Activated CD4-positive, alpha-beta T cell treated with anti-CD3 and anti-CD28 coated beads for 1 hour (primary cell): ENCODE measurements around the gene TRIP10.
"Not testable (repeated sequence)": the region's sequence is repeated elsewhere in the genome, so short reads cannot be mapped to it uniquely, and the experiment has no call there.

Experiments
- DNase-seq: peaks from one replicate; pipeline ENCODE4 v3.0.0-alpha.2; 2020

Gene TRIP10

DNA sequence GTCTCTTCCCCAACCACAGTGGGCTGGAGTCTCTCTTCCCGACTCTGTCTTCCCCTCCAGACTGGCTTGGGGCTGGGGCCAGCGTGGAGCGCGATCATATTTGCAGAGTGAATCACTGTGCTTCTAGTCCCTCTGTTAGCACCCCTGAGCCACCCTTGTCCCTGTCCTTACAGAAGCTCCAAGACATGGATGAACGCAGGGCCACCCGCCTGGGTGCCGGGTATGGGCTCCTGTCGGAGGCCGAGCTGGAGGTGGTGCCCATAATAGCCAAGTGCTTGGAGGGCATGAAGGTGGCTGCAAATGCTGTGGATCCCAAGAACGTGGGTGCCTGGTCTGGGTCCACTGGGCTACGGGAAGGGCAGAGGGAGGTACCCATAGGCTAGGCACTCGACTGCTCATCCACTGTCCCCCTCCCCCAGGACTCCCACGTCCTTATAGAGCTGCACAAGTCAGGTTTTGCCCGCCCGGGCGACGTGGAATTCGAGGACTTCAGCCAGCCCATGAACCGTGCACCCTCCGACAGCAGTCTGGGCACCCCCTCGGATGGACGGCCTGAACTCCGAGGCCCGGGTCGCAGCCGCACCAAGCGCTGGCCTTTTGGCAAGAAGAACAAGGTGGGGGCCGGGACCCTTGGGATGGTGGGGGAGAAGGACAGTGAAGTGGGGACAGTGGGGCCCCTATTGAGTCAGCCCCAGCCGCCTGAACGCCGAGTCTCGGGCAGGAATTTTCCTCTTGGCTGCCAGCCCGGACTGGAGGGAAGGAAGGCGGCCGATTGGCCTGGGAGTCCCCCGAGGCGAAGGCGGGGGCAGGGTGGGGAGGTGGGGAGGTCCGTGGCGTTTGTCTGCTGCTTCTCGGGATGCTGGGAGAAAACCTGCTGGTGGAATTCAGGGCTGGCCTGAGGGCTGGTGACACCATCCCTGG, 5.2 kb downstream of the TRIP10 start:
- DNase-seq: no peak

DNA sequence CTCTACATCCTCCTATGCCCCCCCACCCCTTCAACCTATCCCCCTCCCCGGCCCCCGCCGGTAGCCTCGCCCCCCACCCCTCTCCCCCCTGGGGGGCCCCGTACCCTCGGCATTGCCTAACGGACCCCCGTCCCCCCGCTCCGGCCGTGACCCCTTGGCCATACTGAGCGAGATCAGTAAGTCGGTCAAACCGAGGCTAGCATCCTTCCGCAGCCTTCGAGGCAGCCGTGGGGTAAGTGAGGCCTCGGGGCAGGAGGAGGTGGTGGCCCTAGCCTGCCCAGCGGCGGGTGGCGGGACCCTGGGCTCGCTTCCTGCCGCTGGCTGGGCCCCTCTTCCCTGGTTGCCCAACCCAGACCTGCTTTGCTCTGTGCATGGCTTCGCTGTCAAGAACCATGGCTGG, 6.5 kb downstream of the TRIP10 start:
- DNase-seq: no peak

DNA sequence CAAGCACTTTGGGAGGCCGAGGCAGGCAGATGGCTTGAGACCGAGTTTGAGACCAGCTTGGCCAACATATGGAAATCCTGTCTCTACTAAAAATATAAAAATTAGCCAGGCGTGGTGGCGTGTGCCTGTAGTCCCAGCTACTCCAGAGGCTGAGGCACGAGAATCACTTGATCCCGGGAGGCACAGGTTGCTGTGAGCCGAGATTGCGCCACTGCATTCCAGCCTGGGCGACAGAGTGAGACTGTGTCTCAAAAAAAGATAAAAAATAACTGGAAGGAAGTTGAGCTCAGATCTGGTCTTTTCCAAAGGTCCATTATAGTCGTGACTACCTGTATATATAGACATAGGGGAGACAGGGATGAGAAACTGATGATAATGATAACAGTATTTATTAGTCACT, 9.1 kb downstream of the TRIP10 start:
- not testable (repeated sequence) for DNase-seq

DNA sequence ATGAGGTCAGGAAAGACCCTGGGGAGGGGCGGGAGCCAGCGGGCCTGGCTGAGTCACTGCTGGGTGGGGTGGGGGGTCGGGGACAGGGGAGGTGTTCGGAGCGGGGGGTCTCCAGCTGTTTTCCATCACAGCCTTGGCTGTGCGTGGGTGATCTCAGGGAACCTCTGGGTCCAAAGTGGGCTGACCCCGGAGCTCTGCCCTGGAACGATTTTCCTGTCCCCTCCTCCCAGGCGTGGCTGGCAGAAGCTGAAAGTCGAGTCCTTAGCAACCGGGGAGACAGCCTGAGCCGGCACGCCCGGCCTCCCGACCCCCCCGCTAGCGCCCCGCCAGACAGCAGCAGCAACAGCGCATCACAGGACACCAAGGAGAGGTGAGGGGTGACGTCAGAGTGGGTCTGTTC, 10.6 kb downstream of the TRIP10 start:
- DNase-seq: no peak

DNA sequence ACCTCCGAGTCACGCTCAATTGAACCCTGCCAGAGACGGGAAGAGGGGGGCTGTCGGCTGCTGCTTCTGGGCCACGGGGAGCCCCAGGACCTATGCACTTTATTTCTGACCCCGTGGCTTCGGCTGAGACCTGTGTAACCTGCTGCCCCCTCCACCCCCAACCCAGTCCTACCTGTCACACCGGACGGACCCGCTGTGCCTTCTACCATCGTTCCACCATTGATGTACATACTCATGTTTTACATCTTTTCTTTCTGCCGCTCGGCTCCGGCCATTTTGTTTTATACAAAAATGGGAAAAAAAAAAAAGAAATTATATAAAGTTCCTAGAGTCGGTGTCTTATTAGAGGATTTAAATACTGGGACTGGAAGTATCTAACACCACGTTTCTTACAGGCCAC, 11.7 kb downstream of the TRIP10 start:
- no peak for DNase-seq

DNA sequence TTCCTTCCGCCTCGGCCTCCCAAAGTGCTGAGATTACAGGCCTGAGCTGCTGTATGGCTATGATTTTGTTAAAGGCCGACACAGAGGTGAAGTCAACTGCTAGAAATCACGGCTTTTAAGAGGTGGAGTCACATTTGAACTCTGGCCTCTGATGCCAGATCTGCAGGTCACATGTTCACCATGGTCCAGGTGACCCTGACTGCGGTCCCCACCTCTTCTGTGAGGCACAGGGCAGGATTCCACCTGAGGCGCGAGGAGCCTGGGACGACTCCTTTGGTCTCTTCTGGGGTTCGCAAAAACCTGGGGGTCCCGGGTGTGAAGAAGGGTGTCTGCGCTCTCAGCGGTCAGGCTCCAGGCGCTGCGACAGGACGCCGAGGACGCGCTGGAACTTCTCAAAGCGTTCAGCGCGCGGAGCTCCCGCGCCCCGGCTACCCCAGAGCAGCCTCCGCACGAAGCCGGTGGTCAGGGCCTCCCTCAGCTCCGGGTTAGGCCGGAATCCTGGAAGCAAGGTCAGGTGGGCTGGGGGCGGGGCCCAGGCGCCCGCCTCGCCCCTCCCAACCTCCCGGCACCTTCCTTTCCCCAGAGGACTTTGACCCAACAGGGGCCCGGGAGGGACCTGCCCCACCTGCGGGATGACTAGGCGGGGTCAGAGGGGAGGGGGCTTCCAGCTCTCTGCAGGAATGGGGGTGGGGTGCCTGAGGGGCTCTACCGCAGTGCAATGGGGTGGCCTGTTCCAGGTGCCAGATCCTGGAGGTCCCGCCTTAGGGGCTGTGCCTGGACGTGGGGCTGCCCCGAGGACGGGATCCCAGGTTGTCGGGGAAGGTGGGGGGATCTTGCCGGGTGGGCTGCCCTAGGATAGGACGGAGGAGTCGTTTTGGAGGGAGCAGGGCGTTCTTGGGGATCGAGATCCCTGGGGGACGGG, 13.0 kb downstream of the TRIP10 start:
- DNase-seq: no peak

DNA sequence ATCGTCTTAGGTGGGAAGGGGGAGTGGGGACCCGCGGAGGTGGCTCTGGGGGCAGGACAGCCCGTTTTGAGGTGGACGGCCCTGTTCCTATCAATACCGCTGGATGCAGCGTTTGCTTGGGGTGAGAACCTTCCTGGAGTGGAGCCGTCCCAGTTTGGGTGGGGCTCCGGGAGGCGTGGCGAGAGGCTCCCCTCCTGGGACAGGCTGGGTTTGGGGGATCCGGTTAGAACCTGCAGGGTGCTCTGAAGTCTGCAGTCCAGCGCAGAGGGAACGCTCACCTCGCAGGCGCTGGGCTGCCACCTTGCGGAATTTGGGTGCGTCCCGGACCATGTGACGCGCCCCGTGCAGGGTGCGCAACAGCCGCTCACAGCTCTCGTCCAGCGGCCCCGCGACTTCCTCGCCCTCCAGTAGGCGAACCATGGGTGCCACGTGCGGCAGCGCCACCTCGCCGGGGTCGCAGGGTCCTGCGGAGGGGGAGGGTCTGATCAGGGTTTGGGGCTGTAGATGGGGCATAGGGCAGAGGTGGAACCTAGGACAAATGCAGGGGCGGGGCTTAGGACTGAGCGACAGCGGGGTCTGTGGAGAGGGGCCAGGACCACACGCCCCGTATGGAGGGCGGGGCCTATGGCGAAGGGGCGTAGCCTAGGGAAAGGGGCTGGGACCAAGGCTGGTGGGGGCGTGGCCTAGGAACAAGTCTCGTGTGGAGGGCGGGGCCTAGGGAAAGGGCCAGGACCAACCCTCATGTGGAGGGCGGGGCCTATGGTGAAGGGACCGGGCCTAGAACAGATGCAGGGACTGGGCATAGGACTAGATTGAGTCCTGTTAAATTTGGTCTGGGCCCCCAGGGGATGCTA, 13.9 kb downstream of the TRIP10 start:
- peak; percentile 66 for DNase-seq

DNA sequence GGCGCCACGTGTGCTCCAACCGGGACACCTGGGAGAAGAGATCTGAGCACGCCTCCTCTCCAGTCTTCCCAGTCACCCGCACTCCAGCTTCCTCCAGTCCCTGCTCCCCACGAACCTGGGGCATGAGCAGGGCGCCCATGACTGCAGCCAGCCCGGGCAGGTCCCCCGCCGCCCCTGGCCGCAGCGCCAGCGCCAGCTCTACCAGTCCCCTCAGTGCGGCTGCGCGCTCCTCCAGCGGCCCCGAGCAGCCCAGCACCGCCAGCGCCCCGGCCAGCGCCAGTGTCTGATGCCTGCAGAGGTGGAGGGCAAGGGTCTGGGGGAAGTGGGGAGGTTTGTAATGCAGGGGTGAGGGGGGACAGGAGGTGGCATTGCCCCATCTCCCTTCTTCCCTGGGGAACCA, 14.7 kb downstream of the TRIP10 start:
- DNase-seq: no peak

DNA sequence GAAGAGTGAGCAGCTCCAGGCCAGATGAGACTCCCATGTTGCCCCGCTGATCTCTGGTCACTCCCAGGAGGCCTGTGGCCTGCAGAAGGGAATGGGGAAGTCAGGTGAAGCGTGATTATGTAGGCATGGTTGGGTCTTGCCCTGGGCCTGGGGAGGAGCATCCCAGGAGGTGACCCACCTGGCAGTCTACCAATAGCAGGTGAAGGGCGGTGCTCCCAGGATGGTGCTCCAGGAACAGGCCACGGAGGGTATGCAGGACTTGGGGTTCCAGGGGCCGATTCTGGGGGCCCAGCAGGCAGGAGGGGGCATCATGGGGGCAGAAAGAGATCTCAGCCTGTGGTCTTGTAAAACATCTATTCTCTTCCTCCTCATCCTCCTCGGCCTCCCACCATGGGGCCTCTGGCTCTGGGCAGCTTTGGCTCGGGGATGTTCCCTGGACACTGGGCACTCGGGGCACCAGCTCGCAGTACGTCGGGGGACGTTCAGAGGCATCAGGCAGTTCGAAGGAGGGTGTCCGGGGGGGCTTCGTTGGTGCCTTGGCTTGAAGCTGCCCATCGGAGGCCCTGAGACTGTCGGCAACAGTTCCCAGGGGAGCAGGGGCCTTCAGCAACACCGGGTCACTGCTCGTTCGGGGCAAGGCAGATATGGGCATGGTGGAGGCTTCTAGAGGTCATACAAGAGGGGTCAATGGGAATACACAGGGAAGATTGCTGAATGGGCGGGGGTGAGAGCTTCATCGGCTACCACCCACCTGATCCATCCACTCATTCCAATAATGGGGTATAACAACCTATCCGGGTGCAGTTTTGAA, 15.4 kb downstream of the TRIP10 start:
- no peak for DNase-seq

DNA sequence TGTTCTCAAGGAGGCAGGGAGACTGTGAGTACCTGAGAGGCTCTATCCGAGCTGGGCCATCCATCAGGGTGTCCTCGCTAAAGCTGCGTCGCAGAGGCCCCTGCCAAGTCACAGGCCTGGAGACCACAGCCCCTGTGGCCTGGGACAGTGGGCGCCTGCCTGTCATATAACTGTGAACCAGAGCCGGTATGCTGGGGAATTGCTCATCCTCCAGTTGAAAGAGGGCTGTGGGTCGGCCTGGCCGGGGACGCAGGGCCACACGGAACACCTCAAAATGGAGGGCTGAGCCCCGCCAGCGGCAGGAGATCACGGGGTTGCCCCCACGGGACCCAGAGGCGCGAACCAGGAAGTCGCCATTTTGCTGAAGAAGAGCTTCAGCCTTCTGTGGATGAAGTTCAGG, 21.1 kb downstream of the TRIP10 start:
- DNase-seq: no peak

DNA sequence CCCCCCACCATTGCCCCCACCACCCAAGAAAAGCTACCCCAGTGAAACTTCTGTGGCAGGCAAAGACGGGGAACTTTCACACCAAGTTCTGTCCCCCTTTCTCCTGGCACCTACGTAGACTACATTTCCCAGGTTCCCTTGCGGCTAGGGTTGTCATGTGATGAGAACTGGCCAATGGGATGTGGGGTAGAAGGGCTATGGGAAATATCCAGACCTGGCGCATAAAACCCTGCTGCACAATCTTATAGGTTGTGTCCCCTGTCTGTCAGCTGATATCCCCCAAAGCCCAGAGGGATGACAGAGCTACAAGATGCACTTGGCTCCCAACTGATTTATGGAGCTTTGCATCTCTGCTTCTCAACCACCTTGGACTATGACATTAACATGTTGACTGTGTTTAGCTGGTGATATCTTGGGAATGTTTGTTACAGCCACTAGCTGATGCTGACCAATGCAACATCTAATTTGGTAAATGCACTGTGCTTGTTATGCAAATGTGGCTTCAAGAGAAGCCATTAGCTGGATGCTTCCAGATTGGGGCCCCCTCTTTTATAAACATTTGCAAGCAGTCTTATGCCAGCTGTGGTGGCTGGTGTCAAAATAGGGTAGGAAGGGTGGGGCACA, 21.7 kb downstream of the TRIP10 start:
- no peak for DNase-seq

DNA sequence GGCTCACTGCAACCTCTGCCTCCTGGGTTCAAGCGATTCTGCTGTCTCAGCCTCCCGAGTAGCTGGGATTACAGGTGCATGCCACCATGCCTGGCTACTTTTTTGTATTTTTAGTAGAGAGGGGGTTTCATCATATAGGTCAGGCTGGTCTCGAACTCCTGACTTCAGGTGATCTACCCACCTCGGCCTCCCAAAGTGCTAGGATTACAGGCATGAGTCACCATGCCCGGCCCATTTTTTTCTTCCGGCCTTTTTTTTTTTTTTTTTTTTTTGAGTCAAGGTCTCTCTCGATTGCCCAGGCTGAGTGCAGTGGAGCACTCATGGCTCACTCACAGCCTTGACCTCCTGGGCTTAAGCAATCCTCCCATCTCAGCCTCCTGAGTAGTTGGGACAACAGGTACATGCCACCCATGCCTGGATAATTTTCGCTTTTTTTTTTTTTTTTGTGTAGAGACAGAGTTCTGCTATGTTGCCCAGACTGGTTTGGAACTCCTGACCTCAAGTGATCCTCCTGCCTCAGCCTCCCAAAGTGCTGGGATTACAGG, 22.8 kb downstream of the TRIP10 start:
- DNase-seq: not testable (repeated sequence)

DNA sequence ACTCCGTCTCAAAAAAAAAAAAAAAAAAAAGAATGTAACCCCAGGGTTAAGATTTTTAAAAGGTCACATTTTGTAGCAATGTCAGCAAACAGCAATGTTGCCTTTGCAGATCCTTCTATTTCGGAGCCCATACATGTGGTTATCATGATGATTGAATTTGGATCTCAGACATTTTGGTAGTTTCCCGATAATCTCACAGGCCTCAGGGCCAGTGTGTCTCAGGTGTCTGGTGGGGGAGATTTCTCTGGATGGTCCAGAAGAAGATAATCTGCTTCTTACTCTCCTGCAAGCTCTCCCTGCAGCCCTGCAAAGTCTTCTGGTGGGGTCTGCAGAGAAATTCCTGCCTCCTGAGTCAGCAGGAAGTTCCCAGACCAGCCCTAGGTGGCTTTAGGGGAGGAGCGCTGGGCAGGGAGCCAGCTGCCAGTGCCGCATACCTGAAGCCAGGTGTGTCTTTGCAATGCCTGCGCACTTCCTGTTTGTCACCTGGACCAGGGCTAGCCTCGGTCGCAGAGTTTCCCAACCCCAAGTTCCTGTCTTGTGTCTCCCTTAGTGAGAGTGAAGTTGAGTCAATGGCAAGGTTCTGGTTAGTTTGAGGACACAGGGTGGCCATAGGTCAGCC, 26.4 kb downstream of the TRIP10 start:
- DNase-seq: no peak

DNA sequence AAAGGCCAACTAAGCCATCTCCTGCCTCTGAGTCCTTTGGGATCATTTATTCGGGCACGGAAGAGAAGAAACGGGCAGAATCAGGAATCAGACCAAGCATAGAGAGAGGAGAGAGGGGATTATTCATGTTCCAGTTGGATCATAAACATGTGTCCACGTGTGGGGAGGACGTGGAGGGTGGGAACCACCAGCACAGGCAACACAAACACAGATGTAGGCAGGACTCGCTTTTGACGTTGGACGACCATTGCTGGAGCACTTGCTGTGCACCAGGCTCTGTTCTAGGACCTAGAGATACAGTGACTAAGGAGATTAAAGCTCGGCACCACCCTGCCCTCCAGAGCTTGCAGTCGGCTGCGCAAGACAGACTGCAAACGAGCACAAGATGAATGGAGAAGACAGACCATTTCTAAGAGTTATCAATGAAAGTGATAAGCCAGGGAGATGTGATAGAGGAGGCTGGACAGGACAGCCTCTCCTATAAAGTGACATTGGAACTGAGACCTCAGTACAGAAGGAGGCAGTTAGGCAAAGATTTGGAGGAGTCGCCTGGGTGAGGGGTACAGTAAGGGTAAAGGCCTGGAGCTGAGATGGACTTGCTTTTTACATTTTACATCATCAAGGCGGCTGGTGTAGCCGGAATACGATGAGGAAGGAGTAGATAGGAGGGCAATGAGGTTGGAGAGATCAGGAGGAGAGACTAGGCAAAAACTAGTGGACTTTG, 27.0 kb downstream of the TRIP10 start:
- no peak for DNase-seq

DNA sequence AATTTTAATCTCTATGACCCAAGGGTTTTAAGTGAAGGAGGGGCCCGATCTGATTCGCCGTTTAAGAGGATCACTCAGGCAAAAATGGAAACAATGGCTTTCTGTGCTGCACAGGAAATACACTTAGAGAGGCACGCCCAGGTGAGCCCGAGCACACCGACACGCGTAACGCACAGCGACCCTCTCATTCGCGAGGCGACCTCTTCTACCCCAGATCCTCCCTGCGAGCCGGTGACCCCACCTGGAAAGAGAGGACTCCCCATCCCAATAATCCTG, 27.5 kb downstream of the TRIP10 start:
- no peak for DNase-seq

DNA sequence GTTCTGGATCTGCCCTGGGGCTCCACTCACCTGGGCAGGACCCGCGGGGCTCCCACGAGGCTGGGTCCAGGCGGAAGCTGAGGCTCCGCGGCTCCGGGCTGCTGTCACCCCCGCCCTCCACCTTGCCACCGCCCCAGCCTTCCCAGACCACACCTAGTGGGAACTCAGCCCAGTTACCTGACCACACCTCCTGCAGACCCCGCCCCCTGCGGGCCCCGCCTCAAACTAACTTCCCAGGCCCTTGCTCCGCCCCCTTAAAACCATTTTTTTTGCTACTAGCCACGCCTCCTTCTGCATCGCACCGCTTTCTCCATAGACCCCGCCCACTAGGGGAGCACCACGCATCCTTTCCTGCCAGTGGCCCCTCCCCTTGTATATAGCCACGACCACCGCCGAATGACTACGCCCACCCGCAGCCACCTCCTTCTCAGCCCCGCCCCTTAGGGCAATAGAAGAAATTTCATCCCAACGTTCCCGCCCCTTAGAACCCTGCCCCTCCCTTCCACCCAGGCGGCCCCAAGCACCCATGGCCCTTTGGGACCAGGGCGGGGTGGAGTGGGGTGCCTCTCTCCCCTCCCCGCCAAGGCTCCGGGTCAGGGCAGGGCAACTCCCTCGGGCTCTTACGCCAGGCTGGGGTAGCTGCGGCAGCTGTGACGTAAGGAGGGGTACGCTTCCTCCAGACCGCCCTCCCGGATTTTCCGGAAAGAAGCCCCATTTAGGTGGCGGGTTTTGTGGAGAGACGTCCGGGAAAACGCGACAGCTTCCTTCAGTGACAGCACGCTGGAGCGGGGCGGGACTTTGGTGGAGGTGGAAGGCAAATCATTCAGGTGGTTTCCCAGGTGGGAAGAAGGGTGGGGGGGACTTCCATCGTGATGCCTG, 28.1 kb downstream of the TRIP10 start, which contains the start of gene SH2D3A:
Gene SH2D3A (minus strand): TSS at position 79 of the 879 bp plus-strand sequence. CDS start 3,687 bp downstream, outside the sequence.
- DNase-seq: peak; percentile 91

DNA sequence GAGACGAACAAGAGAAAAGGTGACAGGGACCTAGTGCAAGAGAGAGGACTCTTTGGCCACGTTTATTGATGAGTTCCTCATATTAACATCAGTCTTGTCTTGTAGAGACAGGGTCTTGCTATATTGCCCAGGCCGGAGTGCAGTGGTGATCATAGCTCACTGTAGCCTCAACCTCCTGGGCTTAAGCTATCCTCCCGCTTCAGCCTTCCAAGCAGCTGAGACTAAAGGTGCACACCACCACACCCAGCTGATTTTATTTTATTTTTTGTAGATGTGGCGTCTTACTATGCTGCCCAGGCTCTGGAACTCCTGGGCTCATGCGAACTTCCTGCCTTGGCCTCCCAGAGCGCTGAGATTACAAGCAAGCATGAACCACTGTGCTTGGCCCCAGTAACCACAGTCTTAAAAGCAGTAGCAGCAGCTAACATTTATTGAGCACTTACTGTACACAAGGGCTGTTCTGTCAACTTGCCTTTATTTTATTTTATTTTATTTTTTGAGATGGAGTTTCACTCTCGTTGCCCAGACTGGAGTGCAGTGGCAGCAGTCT, 28.8 kb downstream of the TRIP10 start:
- no peak for DNase-seq

DNA sequence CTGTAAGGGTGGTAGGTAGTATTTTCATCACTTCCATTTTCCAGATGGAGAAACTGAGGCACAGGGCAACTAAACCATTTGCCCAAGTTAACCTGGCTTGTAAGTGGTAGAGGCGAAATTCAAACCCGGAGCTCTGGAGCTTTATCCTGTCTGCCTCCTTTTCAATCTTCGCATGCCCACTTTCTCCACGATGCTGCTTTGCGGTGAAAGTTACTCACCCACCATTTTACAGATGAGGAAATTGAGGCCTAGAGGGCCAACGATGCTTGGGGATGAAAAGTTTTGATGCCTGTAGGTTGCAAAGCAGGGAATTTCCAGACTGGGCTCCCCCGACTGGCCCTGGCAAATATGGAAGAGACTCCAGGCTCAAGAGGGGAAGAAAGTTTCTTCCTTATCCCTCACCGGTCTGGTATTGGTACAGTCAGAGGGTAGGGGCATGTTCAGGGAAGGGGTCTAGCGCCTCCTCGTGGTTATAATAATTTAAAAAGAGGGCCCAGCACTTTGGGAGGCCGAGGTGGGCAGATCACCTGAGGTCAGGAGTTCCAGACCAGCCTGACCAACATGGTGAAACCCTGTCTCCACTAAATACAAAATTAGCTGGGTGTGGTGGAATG, 29.6 kb downstream of the TRIP10 start:
- DNase-seq: no peak
